ENCODE measurements around the gene TXNDC12.
"Not testable (repeated sequence)": the region's sequence is repeated elsewhere in the genome, so short reads cannot be mapped to it uniquely, and the experiment has no call there.

Gene TXNDC12

GRCh38 chr1:52032785-52033131 is 22.2 kb downstream of the TXNDC12 start:
- H3K27me3 ChIP-seq (ENCODE audit: insufficient read depth, low read length, poor library complexity) = no peaks in the 10 kb centered on the region
- H3K4me3 ChIP-seq (ENCODE audit: low read depth in 1 of 2, low read length in 2 of 2) = peak overlapping the region; percentile 58 to 86
- H3K36me3 ChIP-seq (ENCODE audit: insufficient read depth, low read length) = peaks cover 70% of the 10 kb centered on the region
- H3K9me3 ChIP-seq (ENCODE audit: insufficient read depth, low read length, severe bottlenecking) = no peaks in the 10 kb centered on the region
- no peak for TF ChIP-seq CTCF (IDR thresholded peaks at IDR 0.05; ENCODE audit: borderline replicate concordance, extremely low read depth, low read length, poor library complexity, severe bottlenecking)
- TF ChIP-seq EZH2 (IDR thresholded peaks at IDR 0.05; ENCODE audit: borderline replicate concordance, low read depth, low read length, severe bottlenecking) = no peak
- H3K27ac ChIP-seq (ENCODE audit: low read length) = peak overlapping the region; percentile 85
- peak overlapping the region; percentile 75 for H3K9ac ChIP-seq (ENCODE audit: low read depth, low read length)
- peak; percentile 11 for ATAC-seq (ENCODE audit: insufficient read depth, low read depth)
- peaks cover 61% of the 10 kb centered on the region for H3K79me2 ChIP-seq (ENCODE audit: insufficient read depth, low read length)
- H4K20me1 ChIP-seq (ENCODE audit: insufficient read depth, low read length) = peaks cover 26% of the 10 kb centered on the region
- H3K4me1 ChIP-seq (ENCODE audit: insufficient read depth, low read length) = peaks cover 42% of the 10 kb centered on the region
- peak overlapping the region; percentile 83 for H3K4me2 ChIP-seq (ENCODE audit: insufficient read depth, low read length)
- no peak for DNase-seq
- peak overlapping the region; percentile 79; the same call in 1 of the 2 replicates for H2AFZ ChIP-seq (ENCODE audit: low read depth, low read length)

GRCh38 chr1:52032124-52032784 is 22.7 kb downstream of the TXNDC12 start:
- H3K27ac ChIP-seq (ENCODE audit: low read length) = peak overlapping the region; percentile 85

GRCh38 chr1:52028839-52029238 is 26.2 kb downstream of the TXNDC12 start:
- peaks cover 26% of the 10 kb centered on the region for H4K20me1 ChIP-seq (ENCODE audit: insufficient read depth, low read length)
- H3K79me2 ChIP-seq (ENCODE audit: insufficient read depth, low read length) = peaks cover 43% of the 10 kb centered on the region
- H3K36me3 ChIP-seq (ENCODE audit: insufficient read depth, low read length) = peaks cover 81% of the 10 kb centered on the region
- not testable (repeated sequence) for H3K4me2 ChIP-seq (ENCODE audit: insufficient read depth, low read length); H2AFZ ChIP-seq (ENCODE audit: low read depth, low read length); DNase-seq; H3K27me3 ChIP-seq (ENCODE audit: insufficient read depth, low read length, poor library complexity); H3K9ac ChIP-seq (ENCODE audit: low read depth, low read length); ATAC-seq (ENCODE audit: insufficient read depth, low read depth); H3K27ac ChIP-seq (ENCODE audit: low read length); H3K4me3 ChIP-seq (ENCODE audit: low read depth in 1 of 2, low read length in 2 of 2); H3K9me3 ChIP-seq (ENCODE audit: insufficient read depth, low read length, severe bottlenecking)
- H3K4me1 ChIP-seq (ENCODE audit: insufficient read depth, low read length) = peaks cover 33% of the 10 kb centered on the region

More at GRCh38 chr1:52032124-52032784, 22.7 kb downstream of the TXNDC12 start:
- Histone ChIP-seq H3K4me1 (ENCODE audit: insufficient read depth, low read length) (peaks cover 42% of the 10 kb centered on the region), H3K36me3 (ENCODE audit: insufficient read depth, low read length) (peaks cover 68% of the 10 kb centered on the region), H3K4me3 (ENCODE audit: low read depth in 1 of 2, low read length in 2 of 2) (peak overlapping the region; percentile 58 to 86; a peak in 3 of 4 replicates), H2AFZ (ENCODE audit: low read depth, low read length) (no peak overlapping the region), H3K79me2 (ENCODE audit: insufficient read depth, low read length) (peaks cover 57% of the 10 kb centered on the region), H4K20me1 (ENCODE audit: insufficient read depth, low read length) (peaks cover 26% of the 10 kb centered on the region), H3K9me3 (ENCODE audit: insufficient read depth, low read length, severe bottlenecking) (no peaks in the 10 kb centered on the region), H3K27me3 (ENCODE audit: insufficient read depth, low read length, poor library complexity) (no peaks in the 10 kb centered on the region), H3K4me2 (ENCODE audit: insufficient read depth, low read length) (peak overlapping the region; percentile 83), H3K9ac (ENCODE audit: low read depth, low read length) (peak overlapping the region; percentile 75)
- ATAC-seq (ENCODE audit: insufficient read depth, low read depth) (no peak), DNase-seq (no peak)
- TF ChIP-seq EZH2 (IDR thresholded peaks at IDR 0.05; ENCODE audit: borderline replicate concordance, low read depth, low read length, severe bottlenecking) (no peak), CTCF (IDR thresholded peaks at IDR 0.05; ENCODE audit: borderline replicate concordance, extremely low read depth, low read length, poor library complexity, severe bottlenecking) (no peak)

GRCh38 chr1:52028328-52028727 is 26.7 kb downstream of the TXNDC12 start:
- TF ChIP-seq CTCF (IDR thresholded peaks at IDR 0.05; ENCODE audit: borderline replicate concordance, extremely low read depth, low read length, poor library complexity, severe bottlenecking) = no peak
- no peaks in the 10 kb centered on the region for H3K27me3 ChIP-seq (ENCODE audit: insufficient read depth, low read length, poor library complexity)
- no peak overlapping the region for H3K4me3 ChIP-seq (ENCODE audit: low read depth in 1 of 2, low read length in 2 of 2)
- peaks cover 24% of the 10 kb centered on the region for H4K20me1 ChIP-seq (ENCODE audit: insufficient read depth, low read length)
- no peak overlapping the region for H3K4me2 ChIP-seq (ENCODE audit: insufficient read depth, low read length)
- no peak overlapping the region for H2AFZ ChIP-seq (ENCODE audit: low read depth, low read length)
- H3K36me3 ChIP-seq (ENCODE audit: insufficient read depth, low read length) = peaks cover 83% of the 10 kb centered on the region
- ATAC-seq (ENCODE audit: insufficient read depth, low read depth) = no peak
- no peak for DNase-seq
- H3K27ac ChIP-seq (ENCODE audit: low read length) = no peak overlapping the region
- no peak overlapping the region for H3K9ac ChIP-seq (ENCODE audit: low read depth, low read length)
- peaks cover 38% of the 10 kb centered on the region for H3K79me2 ChIP-seq (ENCODE audit: insufficient read depth, low read length)
- H3K9me3 ChIP-seq (ENCODE audit: insufficient read depth, low read length, severe bottlenecking) = no peaks in the 10 kb centered on the region
- H3K4me1 ChIP-seq (ENCODE audit: insufficient read depth, low read length) = peaks cover 28% of the 10 kb centered on the region

Data from DND-41 (cell line).